COR-L47 (cell line): ENCODE data around the gene CCSAP.
A peak's percentile ranks its signal among the peaks of the same experiment; 100 is the strongest.
"Not testable (repeated sequence)": the region's sequence is repeated elsewhere in the genome, so short reads cannot be mapped to it uniquely, and the experiment has no call there.

Source experiments
- DNase-seq: peaks from one replicate; lab custom pipeline; 2025; lab: John Stamatoyannopoulos, UW

CCSAP gene

GRCh38 chr1:229364207-229365065, 21.6 kb upstream of the CCSAP start:
- DNase-seq = no peak

DNA sequence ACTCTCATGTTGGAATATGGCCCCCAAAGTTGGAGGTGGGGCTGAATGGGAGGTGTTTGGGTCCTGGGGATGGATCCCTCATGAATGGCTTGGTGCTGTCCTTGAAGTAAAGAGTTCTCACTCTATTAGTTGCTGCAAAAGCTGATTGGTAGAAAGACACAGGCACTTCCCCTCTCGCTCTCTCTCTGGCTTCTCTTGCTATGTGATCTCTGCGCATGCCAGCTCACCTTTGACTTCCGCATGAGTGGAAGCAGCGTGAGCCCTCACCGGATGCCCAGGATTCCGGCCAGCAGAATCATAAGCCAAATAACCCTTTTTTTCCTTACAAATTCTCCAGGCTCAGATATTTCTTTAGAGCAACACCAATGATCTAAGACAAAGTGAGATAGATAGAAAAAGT, 20.9 kb upstream of the CCSAP start:
- no peak for DNase-seq

DNA sequence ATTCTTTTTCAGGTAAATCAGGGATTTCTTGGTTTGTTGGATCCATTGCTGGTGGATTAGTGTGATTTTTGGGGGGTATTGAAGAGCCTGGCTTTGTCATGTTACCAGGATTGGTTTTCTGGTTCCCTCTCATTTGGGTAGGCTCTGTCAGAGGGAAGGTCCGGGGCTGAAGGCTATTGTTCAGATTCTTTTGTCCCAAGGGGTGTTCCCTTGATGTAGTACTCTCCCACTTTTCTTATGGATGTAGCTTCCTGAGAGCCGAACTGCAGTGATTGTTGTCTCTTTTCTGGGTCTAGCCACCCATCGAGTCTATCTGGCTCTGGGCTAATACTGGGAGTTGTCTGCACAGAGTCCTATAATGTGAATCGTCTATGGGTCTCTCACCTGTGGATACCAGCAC, 17.6 kb upstream of the CCSAP start:
- no peak for DNase-seq

GRCh38 chr1:229355661-229356060, 12.8 kb upstream of the CCSAP start:
- DNase-seq = no peak

- DNase-seq = no peak
These were observed 11.4 kb upstream of the CCSAP start for GRCh38 chr1:229354226-229354625.

- no peak for DNase-seq
These were observed 10.1 kb upstream of the CCSAP start for GRCh38 chr1:229352975-229353374.

DNA sequence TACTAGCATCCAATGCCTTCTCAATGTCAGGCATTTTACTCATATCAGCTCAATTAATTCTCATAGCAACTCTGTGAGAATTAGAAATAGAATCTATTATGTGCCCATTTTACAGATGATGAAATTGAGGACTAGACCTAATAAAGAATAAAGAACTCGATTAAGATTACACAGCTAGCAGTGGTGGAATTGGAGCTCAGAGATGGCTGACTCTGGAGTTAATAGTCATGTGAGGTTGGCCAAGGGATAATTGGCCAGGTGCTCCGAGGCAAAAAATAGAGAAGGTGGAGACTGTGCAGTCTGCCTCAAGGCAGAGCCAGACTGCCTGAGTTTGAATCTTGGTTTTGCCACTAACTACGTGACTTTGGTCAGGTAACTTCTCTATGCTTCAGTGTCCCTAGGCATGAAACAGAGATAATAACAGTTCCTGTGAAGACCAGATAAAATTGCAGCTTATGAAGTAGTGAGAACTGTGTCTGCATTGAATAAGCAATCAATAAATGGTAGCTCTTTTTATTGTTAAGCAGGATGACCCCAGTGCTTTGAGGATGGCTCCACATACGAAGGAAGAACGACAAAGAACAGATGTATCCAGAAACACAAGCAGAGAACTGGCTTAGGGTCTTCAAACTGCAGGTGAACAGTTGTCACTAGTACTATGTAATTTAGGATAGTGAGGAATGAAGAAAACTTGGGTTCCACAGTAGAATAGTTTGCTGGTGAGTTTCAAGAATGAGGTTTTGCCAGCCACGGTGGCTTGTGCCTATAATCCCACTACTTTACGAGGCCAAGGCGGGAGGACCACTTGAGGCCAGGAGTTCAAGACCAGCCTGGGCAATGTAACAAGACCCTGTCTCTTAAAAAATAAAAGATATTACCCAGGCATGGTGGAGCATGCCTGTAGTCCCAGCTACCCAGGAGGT, 6.9 kb upstream of the CCSAP start:
- DNase-seq = no peak

- DNase-seq = no peak
These were observed 4.7 kb upstream of the CCSAP start for GRCh38 chr1:229347528-229347927.

- DNase-seq = no peak
These were observed 2.3 kb upstream of the CCSAP start for GRCh38 chr1:229344937-229345684.

- DNase-seq = no peak
These were observed 1.3 kb upstream of the CCSAP start for GRCh38 chr1:229344139-229344538.

DNA sequence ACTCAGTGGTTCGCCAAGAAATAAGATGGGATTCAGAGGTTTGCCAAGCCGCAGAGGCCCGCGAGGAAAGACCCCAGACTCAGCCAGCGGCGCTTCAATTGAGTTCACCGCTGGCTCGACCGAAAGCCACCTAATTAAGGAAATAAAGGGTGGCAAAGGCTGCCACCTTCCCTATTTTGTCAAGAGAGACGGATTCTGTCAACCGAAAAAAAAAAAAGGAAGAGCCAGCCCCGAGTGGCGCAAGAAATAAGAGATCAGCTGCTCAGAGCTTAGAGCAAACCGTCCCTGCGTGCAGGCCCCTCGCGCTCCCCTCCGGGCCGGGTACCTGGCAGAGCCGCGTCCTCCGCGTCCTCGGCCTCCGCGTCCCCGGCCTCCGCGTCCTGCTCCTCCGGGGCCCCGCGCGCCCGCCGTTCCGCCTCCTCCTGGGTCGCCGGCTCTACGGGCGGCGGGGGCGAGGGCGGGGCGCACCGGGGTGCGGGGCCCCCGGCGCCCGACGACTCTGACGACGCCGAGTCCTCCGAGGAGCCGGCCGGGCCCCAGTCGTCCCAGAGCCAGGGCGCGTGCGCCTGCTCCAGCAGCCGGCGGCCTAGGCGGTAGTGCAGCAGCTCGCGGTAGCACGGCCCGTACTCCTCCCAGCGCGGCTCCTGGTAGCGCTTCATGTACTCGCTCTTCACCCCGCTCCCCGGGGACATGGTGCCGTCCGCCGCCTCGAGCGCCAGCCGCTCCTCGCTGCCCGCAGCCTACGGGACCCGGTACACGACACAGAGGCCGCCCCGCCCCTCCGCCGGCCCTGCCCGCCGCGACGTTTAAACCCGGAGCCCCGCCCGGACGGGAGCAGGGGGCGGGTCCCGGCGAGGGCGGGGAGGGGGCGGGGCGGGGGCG, 832 bp downstream of the CCSAP start:
- peak; percentile 77 for DNase-seq

DNA sequence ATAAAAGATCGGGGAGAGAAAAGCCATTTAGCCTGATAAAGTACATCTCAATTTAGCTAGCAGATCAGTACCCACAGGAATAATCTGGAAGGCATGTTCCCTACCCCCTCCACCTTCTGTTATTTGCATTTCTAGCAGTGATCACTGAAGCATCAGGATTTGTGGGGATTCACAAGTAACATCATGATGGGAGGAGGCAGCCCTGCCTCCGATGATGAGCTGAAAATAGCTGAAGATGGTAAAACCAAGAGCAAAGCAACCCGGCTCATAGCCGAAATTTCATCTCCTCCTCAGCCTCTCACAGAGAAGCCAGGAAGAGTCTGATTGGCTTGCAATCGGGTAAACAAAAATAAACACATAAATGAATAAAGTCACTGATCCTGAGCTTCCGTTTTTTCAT, 2.4 kb downstream of the CCSAP start:
- DNase-seq = no peak

DNA sequence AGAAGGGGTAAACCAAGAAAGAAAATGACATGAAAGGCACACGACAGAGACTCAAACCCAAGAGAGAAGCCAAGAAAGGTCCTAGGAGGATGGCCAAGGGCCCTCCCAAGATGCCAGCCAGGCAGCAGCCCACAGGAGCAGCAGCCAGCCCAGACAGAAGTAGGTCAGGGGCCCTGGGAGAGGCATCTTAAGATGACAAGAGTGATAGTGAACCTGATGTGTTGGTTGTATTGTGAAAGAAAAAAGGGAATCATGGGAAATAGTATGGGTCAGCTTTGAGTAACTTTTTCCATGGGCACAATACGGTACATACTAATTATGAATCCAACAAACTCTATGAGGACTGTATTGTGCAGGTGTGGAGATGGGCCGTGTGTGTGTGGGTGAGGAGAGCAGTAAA, 3.3 kb downstream of the CCSAP start:
- DNase-seq = no peak

- no peak for DNase-seq
These were observed 3.8 kb downstream of the CCSAP start for GRCh38 chr1:229339086-229339485.

GRCh38 chr1:229336345-229336744, 6.5 kb downstream of the CCSAP start:
- no peak for DNase-seq

DNA sequence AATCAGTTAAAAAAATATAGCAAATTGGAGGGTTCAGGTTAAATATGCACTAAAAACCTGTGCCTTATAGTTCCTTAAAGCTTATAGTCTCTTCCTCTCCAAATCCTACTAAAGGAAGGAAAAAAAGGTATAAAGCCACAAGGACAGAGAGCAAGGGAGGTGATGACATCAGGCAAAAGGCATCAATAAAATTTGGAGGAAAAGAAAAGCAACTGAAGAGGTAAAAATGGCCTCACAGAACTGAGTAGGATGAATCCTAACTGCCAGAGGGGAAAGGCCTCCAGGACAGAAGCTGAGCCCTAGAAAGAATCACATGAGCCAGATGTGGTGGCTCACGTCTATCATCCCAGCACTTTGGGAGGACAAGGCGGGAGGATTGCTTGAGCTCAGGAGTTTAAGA, 8.1 kb downstream of the CCSAP start:
- no peak for DNase-seq

- DNase-seq = no peak
These were observed 8.6 kb downstream of the CCSAP start for GRCh38 chr1:229334269-229334668.

- no peak for DNase-seq
These were observed 14.1 kb downstream of the CCSAP start for GRCh38 chr1:229328598-229329362.

GRCh38 chr1:229327765-229328164, 15.1 kb downstream of the CCSAP start:
- DNase-seq = not testable (repeated sequence)

GRCh38 chr1:229326601-229327000, 16.2 kb downstream of the CCSAP start:
- DNase-seq = no peak
